BLaER1 treated with 17β-estradiol and CSF1 and Interleukin-3, amounts not matched to agents 10 nM and 100 nM (cell line): ENCODE results near the gene BRSK2.

Experiments used
- H3K27ac ChIP-seq, 11 experiments: shearing (Covaris generic); formaldehyde crosslinking; 2 replicates each; pipeline ENCODE4 v1.8.1; 2022
- H3K27me3 ChIP-seq, 11 experiments: shearing (Covaris generic); formaldehyde crosslinking; 2 replicates each; pipeline ENCODE4 v1.8.1; 2022
- H3K36me3 ChIP-seq, 11 experiments: shearing (Covaris generic); formaldehyde crosslinking; 2 replicates each; pipeline ENCODE4 v1.8.1; 2022
- H3K4me1 ChIP-seq, 10 experiments: shearing (Covaris generic); formaldehyde crosslinking; 2 replicates each; pipeline ENCODE4 v1.8.1; 2022
- H3K4me2 ChIP-seq, 11 experiments: shearing (Covaris generic); formaldehyde crosslinking; 2 replicates each; pipeline ENCODE4 v1.8.1; 2022
- H3K4me3 ChIP-seq, 10 experiments: shearing (Covaris generic); formaldehyde crosslinking; 2 replicates each; pipeline ENCODE4 v1.8.1; 2022
- H3K9ac ChIP-seq, 11 experiments: shearing (Covaris generic); formaldehyde crosslinking; 2 replicates each; pipeline ENCODE4 v1.8.1; 2022
- H3K9me3 ChIP-seq, 11 experiments: shearing (Covaris generic); formaldehyde crosslinking; replicated peaks in 1 of 11; 2 replicates each; pipeline ENCODE4 v1.8.1; 2022
- H4K20me1 ChIP-seq, 11 experiments: shearing (Covaris generic); formaldehyde crosslinking; 2 replicates each; pipeline ENCODE4 v1.8.1; 2022
- Cebpa-rat ChIP-seq, 11 experiments: shearing (Covaris generic); IDR thresholded peaks; 2 replicates each; pipeline ENCODE4 v1.8.1; 2022

BRSK2 gene

DNA sequence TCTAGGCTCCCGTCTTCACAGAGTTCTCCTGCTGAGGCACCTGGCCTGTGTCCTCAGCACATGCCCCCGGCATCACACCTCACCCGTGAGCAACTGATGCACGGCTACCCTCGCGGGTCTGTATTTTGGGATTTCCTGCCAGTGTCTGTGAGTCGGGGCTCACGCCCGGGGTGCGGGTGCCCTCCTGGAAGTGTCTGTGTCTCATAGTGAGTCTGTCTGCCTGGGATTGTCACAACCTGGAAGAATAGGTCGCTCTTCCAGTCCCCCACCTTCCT lies 11.4 kb downstream of the BRSK2 start:
- H3K27ac ChIP-seq: no peak overlapping the region
- peaks cover 12 to 49% (median 42%) of the 10 kb centered on the region in 10 experiments; a peak in 19 of 20 replicates for H3K4me1 ChIP-seq
- no peak overlapping the region for H3K4me3 ChIP-seq
- TF ChIP-seq Cebpa-rat (IDR thresholded peaks at IDR 0.05): no peak
- H3K27me3 ChIP-seq: peaks cover 16 to 71% (median 38%) of the 10 kb centered on the region in 11 experiments; a peak in 19 of 22 replicates
- H3K36me3 ChIP-seq: no peaks in the 10 kb centered on the region
- peak overlapping the region in 7 of 11 experiments; percentile 14 to 94 (median 84); a peak in 10 of 22 replicates for H3K4me2 ChIP-seq
- no peak overlapping the region for H3K9ac ChIP-seq
- no peaks in the 10 kb centered on the region for H3K9me3 ChIP-seq
- H4K20me1 ChIP-seq: peaks cover 0 to 99% (median 59%) of the 10 kb centered on the region in 11 experiments; a peak in 20 of 22 replicates

GRCh38 chr11:1401656-1402221 lies 12.0 kb downstream of the BRSK2 start:
- TF ChIP-seq Cebpa-rat (IDR thresholded peaks at IDR 0.05): no peak
- Histone ChIP-seq H3K4me1 (peaks cover 12 to 49% (median 42%) of the 10 kb centered on the region in 10 experiments; a peak in 19 of 20 replicates), H3K9ac (no peak overlapping the region), H3K27me3 (peaks cover 16 to 71% (median 38%) of the 10 kb centered on the region in 11 experiments; a peak in 19 of 22 replicates), H3K27ac (no peak overlapping the region), H4K20me1 (peaks cover 0 to 99% (median 59%) of the 10 kb centered on the region in 11 experiments; a peak in 20 of 22 replicates), H3K4me2 (peak overlapping the region in 9 of 11 experiments; percentile 61 to 94 (median 84); a peak in 18 of 22 replicates), H3K4me3 (no peak overlapping the region), H3K9me3 (no peaks in the 10 kb centered on the region), H3K36me3 (no peaks in the 10 kb centered on the region)

- Histone ChIP-seq H3K4me1 (peaks cover 12 to 49% (median 42%) of the 10 kb centered on the region in 10 experiments; a peak in 19 of 20 replicates), H3K9me3 (no peaks in the 10 kb centered on the region), H4K20me1 (peaks cover 0 to 100% (median 59%) of the 10 kb centered on the region in 11 experiments; a peak in 20 of 22 replicates), H3K4me2 (peak overlapping the region; percentile 41 to 94 (median 84)), H3K27me3 (peaks cover 16 to 71% (median 38%) of the 10 kb centered on the region in 11 experiments; a peak in 19 of 22 replicates), H3K36me3 (no peaks in the 10 kb centered on the region), H3K9ac (no peak overlapping the region), H3K27ac (no peak overlapping the region), H3K4me3 (peak overlapping the region in 1 of 10 experiments; percentile 16; a peak in 1 of 20 replicates)
- TF ChIP-seq Cebpa-rat (IDR thresholded peaks at IDR 0.05): no peak
Measured at GRCh38 chr11:1402355-1403077, 12.8 kb downstream of the BRSK2 start.

GRCh38 chr11:1403078-1403620 lies 13.4 kb downstream of the BRSK2 start:
- no peak overlapping the region for H3K4me3 ChIP-seq
- peak overlapping the region; percentile 41 to 94 (median 84); a peak in 21 of 22 replicates for H3K4me2 ChIP-seq
- peaks cover 0 to 100% (median 59%) of the 10 kb centered on the region in 11 experiments; a peak in 20 of 22 replicates for H4K20me1 ChIP-seq
- TF ChIP-seq Cebpa-rat (IDR thresholded peaks at IDR 0.05): no peak
- no peak overlapping the region for H3K9ac ChIP-seq
- H3K4me1 ChIP-seq: peaks cover 12 to 49% (median 42%) of the 10 kb centered on the region in 10 experiments; a peak in 19 of 20 replicates
- H3K36me3 ChIP-seq: no peaks in the 10 kb centered on the region
- H3K27me3 ChIP-seq: peaks cover 16 to 71% (median 38%) of the 10 kb centered on the region in 11 experiments; a peak in 19 of 22 replicates
- no peak overlapping the region for H3K27ac ChIP-seq
- no peaks in the 10 kb centered on the region for H3K9me3 ChIP-seq

GRCh38 chr11:1403721-1404460 lies 14.2 kb downstream of the BRSK2 start:
- peaks cover 16 to 67% (median 37%) of the 10 kb centered on the region in 11 experiments; a peak in 19 of 22 replicates for H3K27me3 ChIP-seq
- H3K4me3 ChIP-seq: no peak overlapping the region
- H3K36me3 ChIP-seq: no peaks in the 10 kb centered on the region
- TF ChIP-seq Cebpa-rat (IDR thresholded peaks at IDR 0.05): no peak
- H3K4me2 ChIP-seq: peak overlapping the region in 9 of 11 experiments; percentile 61 to 94 (median 84); a peak in 18 of 22 replicates
- H3K4me1 ChIP-seq: peaks cover 12 to 49% (median 42%) of the 10 kb centered on the region in 10 experiments; a peak in 19 of 20 replicates
- H3K27ac ChIP-seq: no peak overlapping the region
- peak overlapping the region in 1 of 11 experiments; percentile 18; a peak in 1 of 22 replicates for H3K9ac ChIP-seq
- no peaks in the 10 kb centered on the region for H3K9me3 ChIP-seq
- peaks cover 0 to 99% (median 57%) of the 10 kb centered on the region in 11 experiments; a peak in 20 of 22 replicates for H4K20me1 ChIP-seq

- TF ChIP-seq Cebpa-rat (IDR thresholded peaks at IDR 0.05): no peak
- Histone ChIP-seq H3K27me3 (peaks cover 16 to 60% (median 36%) of the 10 kb centered on the region in 11 experiments; a peak in 19 of 22 replicates), H3K9ac (peak overlapping the region in 1 of 11 experiments; percentile 18; a peak in 1 of 22 replicates), H3K4me2 (peak overlapping the region in 9 of 11 experiments; percentile 61 to 94 (median 84); a peak in 17 of 22 replicates), H3K36me3 (no peaks in the 10 kb centered on the region), H4K20me1 (peaks cover 0 to 92% (median 50%) of the 10 kb centered on the region in 11 experiments; a peak in 20 of 22 replicates), H3K4me3 (no peak overlapping the region), H3K4me1 (peaks cover 12 to 49% (median 42%) of the 10 kb centered on the region in 10 experiments; a peak in 19 of 20 replicates), H3K27ac (no peak overlapping the region), H3K9me3 (no peaks in the 10 kb centered on the region)
Measured at GRCh38 chr11:1404461-1405185, 14.9 kb downstream of the BRSK2 start.

GRCh38 chr11:1405186-1406020 lies 15.7 kb downstream of the BRSK2 start:
- H3K4me1 ChIP-seq: peaks cover 12 to 49% (median 42%) of the 10 kb centered on the region in 10 experiments; a peak in 19 of 20 replicates
- H3K9ac ChIP-seq: no peak overlapping the region
- peak overlapping the region in 8 of 11 experiments; percentile 82 to 94 (median 84); a peak in 14 of 22 replicates for H3K4me2 ChIP-seq

More at GRCh38 chr11:1405186-1406020, 15.7 kb downstream of the BRSK2 start:
- no peaks in the 10 kb centered on the region for H3K36me3 ChIP-seq
- H4K20me1 ChIP-seq: peaks cover 0 to 85% (median 44%) of the 10 kb centered on the region in 11 experiments; a peak in 20 of 22 replicates
- no peaks in the 10 kb centered on the region for H3K9me3 ChIP-seq
- TF ChIP-seq Cebpa-rat (IDR thresholded peaks at IDR 0.05): no peak
- no peak overlapping the region for H3K27ac ChIP-seq
- peaks cover 11 to 52% (median 31%) of the 10 kb centered on the region in 11 experiments; a peak in 19 of 22 replicates for H3K27me3 ChIP-seq
- H3K4me3 ChIP-seq: no peak overlapping the region
